Subcutaneous adipose tissue (tissue), 4 donors: ENCODE measurements around the gene SDHA. TPM values are rescaled to one million over a fixed set of nuclear protein-coding genes. Genes with fewer than 3 reads are reported as not detected.

ENCODE experiments used
- CTCF ChIP-seq: fragments of 450-650 bp; IDR thresholded peaks from one replicate; pipeline ENCODE4 v1.5.1; 2016; ENCODE audit warnings: low read depth, mild to moderate bottlenecking, control low read depth, antibody characterized with exemption, moderate library complexity
- total RNA-seq, 4 donors: library from RNA; depleted of rRNA; stranded (reverse); fragments of >200 nt; gene quantifications; one replicate each; pipeline ENCODE4 v1.1.0, GENCODE V29; 2016

SDHA gene
- total RNA-seq, 4 donors from 2014 or later: 71.4 to 104 (median 72.1) TPM

GRCh38 chr5:302966-303365, 84.8 kb downstream of the SDHA start:
- no peak for TF ChIP-seq CTCF

- TF ChIP-seq CTCF: no peak
Measured at GRCh38 chr5:305050-305449, 86.9 kb downstream of the SDHA start.

GRCh38 chr5:305459-305858, 87.3 kb downstream of the SDHA start:
- TF ChIP-seq CTCF: no peak

DNA sequence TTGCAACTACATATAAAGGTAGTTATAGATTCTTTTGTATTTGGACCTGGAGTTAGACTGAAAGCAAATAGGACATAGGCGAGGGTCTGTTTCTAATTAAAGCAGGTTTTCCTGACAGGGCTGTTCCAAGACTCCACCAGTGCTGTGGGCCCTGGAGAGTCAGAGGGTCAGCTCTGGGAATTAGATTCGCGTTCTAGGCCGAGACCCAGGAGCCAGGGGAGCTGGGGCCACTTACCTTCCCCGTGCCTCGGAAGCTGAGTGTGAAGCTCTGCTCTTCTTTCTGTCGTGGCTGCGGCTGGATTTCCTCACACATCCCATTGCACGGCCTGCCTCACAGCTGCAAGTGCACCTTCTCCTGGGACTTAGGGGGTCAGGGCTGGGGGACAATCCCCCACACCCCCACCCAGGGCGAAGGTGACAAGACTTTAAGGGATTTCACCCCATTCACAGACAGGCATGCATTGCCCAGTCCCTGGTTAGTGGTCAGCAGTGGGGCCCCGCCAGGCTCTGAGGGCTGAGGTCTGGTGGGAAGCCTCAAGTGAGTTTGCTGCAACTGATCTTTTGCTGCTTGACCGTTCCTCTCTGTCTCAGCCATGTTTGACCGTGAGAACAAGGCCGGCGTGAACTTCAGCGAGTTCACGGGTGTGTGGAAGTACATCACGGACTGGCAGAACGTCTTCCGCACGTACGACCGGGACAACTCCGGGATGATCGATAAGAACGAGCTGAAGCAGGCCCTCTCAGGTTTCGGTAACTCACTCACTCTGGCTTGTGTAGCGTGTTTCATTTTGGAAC, 88.1 kb downstream of the SDHA start:
- no peak for TF ChIP-seq CTCF

Other genes starting within 250 kb of the SDHA start
- under 1 TPM in 1 of 4 donors, not detected in 3; under 0.01 TPM for gene PLEKHG4B, start 126.2 kb upstream of the SDHA start, total RNA-seq
- not detected for gene LRRC14B, start 26.8 kb upstream of the SDHA start, total RNA-seq
- 1 to 10 TPM; 4.9 to 6.5 (median 5.8) TPM for gene CCDC127, start 167 bp upstream of the SDHA start, total RNA-seq
- gene PDCD6, start 53.3 kb downstream of the SDHA start, total RNA-seq: 10 to 100 TPM; 49.3 to 70.8 (median 62.1) TPM
- gene AHRR, start 103.4 kb downstream of the SDHA start, total RNA-seq: 1 to 10 TPM in 1 of 4 donors, under 1 TPM in 3; 0.34 to 1.1 (median 0.46) TPM
- 10 to 100 TPM; 32.4 to 84.8 (median 49.2) TPM for gene EXOC3, start 224.9 kb downstream of the SDHA start, total RNA-seq